ENCODE results near the gene ZDHHC12.

ZDHHC12 gene

GRCh38 chr9:128721487-128722010 lies 2.4 kb downstream of the ZDHHC12 start:
- H3K4me1 ChIP-seq (ENCODE audit: control insufficient read depth, insufficient read depth, low read length, poor library complexity, severe bottlenecking): peaks cover 15% of the 10 kb centered on the region
- no peak for DNase-seq
- peaks cover 15% of the 10 kb centered on the region for H3K36me3 ChIP-seq (ENCODE audit: control insufficient read depth, insufficient read depth, low read length)
- no peaks in the 10 kb centered on the region for H3K27me3 ChIP-seq (replicated peaks; ENCODE audit: control insufficient read depth, insufficient read depth, low read length, poor library complexity, severe bottlenecking)
- no peak overlapping the region for H3K27ac ChIP-seq (ENCODE audit: insufficient read depth, low read length, poor library complexity, severe bottlenecking)
- no peaks in the 10 kb centered on the region for H3K9me3 ChIP-seq (ENCODE audit: control insufficient read depth, low read length)
- no peak overlapping the region for H3K4me3 ChIP-seq (ENCODE audit: insufficient read depth, low read depth, low read length, poor library complexity, severe bottlenecking)

DNA sequence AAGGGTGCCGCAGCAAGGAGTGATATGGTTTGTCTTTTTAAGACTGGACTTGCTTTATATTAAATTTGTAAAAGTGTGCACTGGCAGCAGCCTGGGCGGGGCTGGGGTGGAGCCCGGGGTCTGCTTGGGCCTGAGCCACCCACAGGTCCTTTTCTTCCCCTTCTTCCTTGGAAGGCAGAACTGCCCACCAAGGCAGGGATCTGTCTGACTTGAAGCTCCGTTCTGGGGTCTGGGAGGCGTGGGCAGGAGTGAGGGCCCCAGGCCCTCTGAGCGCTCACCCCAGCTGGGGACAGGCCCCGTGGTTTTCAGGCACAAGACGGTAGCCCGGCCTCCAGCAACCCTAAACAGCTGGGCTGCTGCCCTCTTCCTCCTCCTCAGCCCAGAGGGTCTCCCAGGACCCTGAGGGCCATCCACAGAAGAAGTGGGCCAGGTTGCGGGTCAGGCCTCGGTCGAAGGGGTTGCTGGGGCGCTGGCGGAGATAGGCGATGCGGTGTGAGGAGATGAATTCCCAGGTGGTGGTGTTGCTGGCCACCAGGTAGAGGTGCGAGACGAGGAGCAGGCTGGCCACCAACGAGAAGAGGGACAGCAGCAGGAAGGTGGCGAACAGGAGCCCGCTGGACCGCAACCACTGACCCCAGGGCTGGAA lies 3.0 kb downstream of the ZDHHC12 start:
- no peak overlapping the region for H3K27ac ChIP-seq (ENCODE audit: insufficient read depth, low read length, poor library complexity, severe bottlenecking)
- no peak for DNase-seq
- peaks cover 15% of the 10 kb centered on the region for H3K4me1 ChIP-seq (ENCODE audit: control insufficient read depth, insufficient read depth, low read length, poor library complexity, severe bottlenecking)
- H3K4me3 ChIP-seq (ENCODE audit: insufficient read depth, low read depth, low read length, poor library complexity, severe bottlenecking): no peak overlapping the region
- H3K9me3 ChIP-seq (ENCODE audit: control insufficient read depth, low read length): no peaks in the 10 kb centered on the region
- H3K36me3 ChIP-seq (ENCODE audit: control insufficient read depth, insufficient read depth, low read length): peaks cover 15% of the 10 kb centered on the region
- no peaks in the 10 kb centered on the region for H3K27me3 ChIP-seq (replicated peaks; ENCODE audit: control insufficient read depth, insufficient read depth, low read length, poor library complexity, severe bottlenecking)

DNA sequence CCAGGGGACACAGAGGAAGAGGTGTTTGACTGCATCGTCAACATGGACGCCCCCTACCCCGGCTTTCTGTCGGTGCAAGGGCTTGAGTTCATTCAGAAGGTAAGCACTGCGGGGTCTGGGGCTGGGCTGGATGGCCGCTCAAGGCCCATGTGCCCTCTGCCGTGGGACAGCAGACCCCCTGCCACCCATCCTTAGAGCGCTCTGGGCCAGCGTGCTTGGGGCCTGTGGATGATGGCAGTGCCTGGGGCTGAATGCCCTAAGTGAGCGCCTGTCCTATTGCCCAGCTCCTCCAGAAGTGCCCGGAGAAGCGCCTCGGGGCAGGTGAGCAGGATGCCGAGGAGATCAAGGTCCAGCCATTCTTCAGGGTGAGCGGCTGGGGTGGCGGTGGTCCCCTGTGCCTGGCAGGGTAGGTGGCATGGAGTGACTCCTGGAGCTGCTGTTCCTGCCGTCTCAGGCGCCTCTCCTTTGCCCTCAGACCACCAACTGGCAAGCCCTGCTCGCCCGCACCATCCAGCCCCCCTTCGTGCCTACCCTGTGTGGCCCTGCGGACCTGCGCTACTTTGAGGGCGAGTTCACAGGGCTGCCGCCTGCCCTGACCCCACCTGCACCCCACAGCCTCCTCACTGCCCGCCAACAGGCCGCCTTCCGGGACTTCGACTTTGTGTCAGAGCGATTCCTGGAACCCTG lies 3.9 kb downstream of the ZDHHC12 start:
- H3K36me3 ChIP-seq (ENCODE audit: control insufficient read depth, insufficient read depth, low read length): peaks cover 15% of the 10 kb centered on the region
- no peaks in the 10 kb centered on the region for H3K27me3 ChIP-seq (replicated peaks; ENCODE audit: control insufficient read depth, insufficient read depth, low read length, poor library complexity, severe bottlenecking)
- no peak for DNase-seq
- H3K4me1 ChIP-seq (ENCODE audit: control insufficient read depth, insufficient read depth, low read length, poor library complexity, severe bottlenecking): peaks cover 14% of the 10 kb centered on the region
- H3K27ac ChIP-seq (ENCODE audit: insufficient read depth, low read length, poor library complexity, severe bottlenecking): no peak overlapping the region
- H3K9me3 ChIP-seq (ENCODE audit: control insufficient read depth, low read length): no peaks in the 10 kb centered on the region
- no peak overlapping the region for H3K4me3 ChIP-seq (ENCODE audit: insufficient read depth, low read depth, low read length, poor library complexity, severe bottlenecking)

DNA sequence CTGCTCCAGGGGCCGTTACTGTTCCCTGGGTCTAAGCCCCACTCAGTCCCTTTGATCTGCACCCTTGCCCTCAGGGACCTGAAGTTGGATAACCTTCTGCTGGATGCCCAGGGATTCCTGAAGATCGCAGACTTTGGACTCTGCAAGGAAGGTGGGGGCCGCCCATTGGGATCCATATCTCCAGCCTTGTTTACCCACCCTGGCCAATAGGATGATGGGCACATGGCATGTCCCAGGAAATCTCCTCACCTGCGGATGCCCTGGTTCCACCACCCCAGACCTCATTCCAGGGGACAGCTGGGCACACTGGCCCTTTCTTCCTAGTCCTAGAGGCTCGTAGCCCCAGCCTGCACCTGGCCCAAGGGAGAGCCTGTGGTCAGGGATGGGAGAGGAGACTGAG lies 5.5 kb downstream of the ZDHHC12 start:
- H3K27me3 ChIP-seq (replicated peaks; ENCODE audit: control insufficient read depth, insufficient read depth, low read length, poor library complexity, severe bottlenecking): no peaks in the 10 kb centered on the region
- no peak overlapping the region for H3K27ac ChIP-seq (ENCODE audit: insufficient read depth, low read length, poor library complexity, severe bottlenecking)
- peaks cover 4% of the 10 kb centered on the region for H3K4me1 ChIP-seq (ENCODE audit: control insufficient read depth, insufficient read depth, low read length, poor library complexity, severe bottlenecking)
- no peak for DNase-seq
- no peak overlapping the region for H3K4me3 ChIP-seq (ENCODE audit: insufficient read depth, low read depth, low read length, poor library complexity, severe bottlenecking)
- peaks cover 15% of the 10 kb centered on the region for H3K36me3 ChIP-seq (ENCODE audit: control insufficient read depth, insufficient read depth, low read length)
- no peaks in the 10 kb centered on the region for H3K9me3 ChIP-seq (ENCODE audit: control insufficient read depth, low read length)

GRCh38 chr9:128718047-128718446 lies 5.9 kb downstream of the ZDHHC12 start:
- no peak overlapping the region for H3K27ac ChIP-seq (ENCODE audit: insufficient read depth, low read length, poor library complexity, severe bottlenecking)
- H3K4me3 ChIP-seq (ENCODE audit: insufficient read depth, low read depth, low read length, poor library complexity, severe bottlenecking): no peak overlapping the region
- H3K36me3 ChIP-seq (ENCODE audit: control insufficient read depth, insufficient read depth, low read length): peaks cover 15% of the 10 kb centered on the region
- no peak for DNase-seq
- H3K9me3 ChIP-seq (ENCODE audit: control insufficient read depth, low read length): no peaks in the 10 kb centered on the region
- H3K27me3 ChIP-seq (replicated peaks; ENCODE audit: control insufficient read depth, insufficient read depth, low read length, poor library complexity, severe bottlenecking): no peaks in the 10 kb centered on the region
- no peaks in the 10 kb centered on the region for H3K4me1 ChIP-seq (ENCODE audit: control insufficient read depth, insufficient read depth, low read length, poor library complexity, severe bottlenecking)

DNA sequence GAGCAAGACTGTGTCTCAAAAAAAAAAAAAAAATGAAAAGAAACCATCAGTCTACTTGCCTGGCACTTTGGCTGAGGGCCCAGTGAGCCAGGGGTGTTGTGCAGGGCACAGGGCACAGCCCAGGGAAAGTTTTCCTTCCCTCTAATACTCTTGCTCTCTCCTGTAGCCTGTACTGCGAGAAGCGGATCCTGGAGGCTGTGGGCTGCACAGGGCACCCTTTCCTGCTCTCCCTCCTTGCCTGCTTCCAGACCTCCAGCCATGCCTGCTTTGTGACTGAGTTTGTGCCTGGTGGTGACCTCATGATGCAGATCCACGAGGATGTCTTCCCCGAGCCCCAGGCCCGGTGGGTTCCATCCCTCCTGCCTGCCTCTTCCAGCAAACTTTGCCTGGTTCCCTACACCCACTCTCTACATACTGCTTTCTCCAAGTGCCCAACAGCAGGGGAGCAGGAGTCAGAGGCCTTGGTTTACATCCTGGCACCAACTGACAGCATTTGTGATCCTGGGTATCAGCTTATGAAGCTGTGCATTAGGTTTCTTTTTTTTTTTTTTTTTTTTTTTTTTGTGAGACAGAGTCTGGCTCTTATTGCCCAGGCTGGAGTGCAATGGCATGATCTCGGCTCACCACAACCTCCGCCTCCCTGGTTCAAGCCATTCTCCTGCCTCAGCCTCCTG lies 7.2 kb downstream of the ZDHHC12 start:
- H3K4me1 ChIP-seq (ENCODE audit: control insufficient read depth, insufficient read depth, low read length, poor library complexity, severe bottlenecking): no peaks in the 10 kb centered on the region
- no peaks in the 10 kb centered on the region for H3K9me3 ChIP-seq (ENCODE audit: control insufficient read depth, low read length)
- no peak for DNase-seq
- H3K27me3 ChIP-seq (replicated peaks; ENCODE audit: control insufficient read depth, insufficient read depth, low read length, poor library complexity, severe bottlenecking): no peaks in the 10 kb centered on the region
- H3K27ac ChIP-seq (ENCODE audit: insufficient read depth, low read length, poor library complexity, severe bottlenecking): no peak overlapping the region
- H3K36me3 ChIP-seq (ENCODE audit: control insufficient read depth, insufficient read depth, low read length): peaks cover 14% of the 10 kb centered on the region
- H3K4me3 ChIP-seq (ENCODE audit: insufficient read depth, low read depth, low read length, poor library complexity, severe bottlenecking): no peak overlapping the region

DNA sequence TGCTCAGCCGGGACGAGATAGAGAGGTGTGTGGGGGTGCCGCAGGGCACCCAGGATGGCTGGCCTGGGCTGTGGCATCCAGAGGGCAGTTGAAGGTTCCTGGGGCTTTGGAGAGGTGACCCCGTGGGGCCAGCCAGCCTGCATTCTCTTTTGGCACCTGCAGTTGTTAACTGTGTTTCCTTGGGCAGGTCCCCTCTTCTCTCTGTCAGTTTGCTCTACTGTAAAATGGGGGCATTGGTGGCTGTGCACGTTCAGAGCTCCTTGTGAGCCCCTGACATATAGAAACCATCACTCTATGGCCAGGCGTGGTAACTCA lies 8.5 kb downstream of the ZDHHC12 start:
- no peaks in the 10 kb centered on the region for H3K9me3 ChIP-seq (ENCODE audit: control insufficient read depth, low read length)
- peaks cover under 1% of the 10 kb centered on the region for H3K36me3 ChIP-seq (ENCODE audit: control insufficient read depth, insufficient read depth, low read length)
- no peaks in the 10 kb centered on the region for H3K27me3 ChIP-seq (replicated peaks; ENCODE audit: control insufficient read depth, insufficient read depth, low read length, poor library complexity, severe bottlenecking)
- DNase-seq: no peak
- H3K4me3 ChIP-seq (ENCODE audit: insufficient read depth, low read depth, low read length, poor library complexity, severe bottlenecking): no peak overlapping the region
- H3K27ac ChIP-seq (ENCODE audit: insufficient read depth, low read length, poor library complexity, severe bottlenecking): no peak overlapping the region
- no peaks in the 10 kb centered on the region for H3K4me1 ChIP-seq (ENCODE audit: control insufficient read depth, insufficient read depth, low read length, poor library complexity, severe bottlenecking)

GRCh38 chr9:128714586-128715435 lies 9.1 kb downstream of the ZDHHC12 start:
- Histone ChIP-seq H3K9me3 (ENCODE audit: control insufficient read depth, low read length) (no peaks in the 10 kb centered on the region), H3K36me3 (ENCODE audit: control insufficient read depth, insufficient read depth, low read length) (no peaks in the 10 kb centered on the region), H3K27ac (ENCODE audit: insufficient read depth, low read length, poor library complexity, severe bottlenecking) (no peak overlapping the region), H3K4me3 (ENCODE audit: insufficient read depth, low read depth, low read length, poor library complexity, severe bottlenecking) (no peak overlapping the region), H3K4me1 (ENCODE audit: control insufficient read depth, insufficient read depth, low read length, poor library complexity, severe bottlenecking) (no peaks in the 10 kb centered on the region), H3K27me3 (replicated peaks; ENCODE audit: control insufficient read depth, insufficient read depth, low read length, poor library complexity, severe bottlenecking) (no peaks in the 10 kb centered on the region)
- DNase-seq: no peak

GRCh38 chr9:128713941-128714573 lies 9.9 kb downstream of the ZDHHC12 start:
- no peaks in the 10 kb centered on the region for H3K36me3 ChIP-seq (ENCODE audit: control insufficient read depth, insufficient read depth, low read length)

More at GRCh38 chr9:128713941-128714573, 9.9 kb downstream of the ZDHHC12 start:
- H3K4me3 ChIP-seq (ENCODE audit: insufficient read depth, low read depth, low read length, poor library complexity, severe bottlenecking): no peak overlapping the region
- no peak for DNase-seq
- no peaks in the 10 kb centered on the region for H3K27me3 ChIP-seq (replicated peaks; ENCODE audit: control insufficient read depth, insufficient read depth, low read length, poor library complexity, severe bottlenecking)
- no peak overlapping the region for H3K27ac ChIP-seq (ENCODE audit: insufficient read depth, low read length, poor library complexity, severe bottlenecking)
- H3K4me1 ChIP-seq (ENCODE audit: control insufficient read depth, insufficient read depth, low read length, poor library complexity, severe bottlenecking): no peaks in the 10 kb centered on the region
- no peaks in the 10 kb centered on the region for H3K9me3 ChIP-seq (ENCODE audit: control insufficient read depth, low read length)
